ENCODE measurements around the gene TRERF1. TPM values are rescaled to one million over a fixed set of nuclear protein-coding genes. Genes with fewer than 3 reads are reported as not detected.

The TRERF1 gene
- total and polyA plus RNA-seq, 2 of the 4 experiments (the other 2 are of a cell fraction), result 6.3 to 9.9 TPM

DNA sequence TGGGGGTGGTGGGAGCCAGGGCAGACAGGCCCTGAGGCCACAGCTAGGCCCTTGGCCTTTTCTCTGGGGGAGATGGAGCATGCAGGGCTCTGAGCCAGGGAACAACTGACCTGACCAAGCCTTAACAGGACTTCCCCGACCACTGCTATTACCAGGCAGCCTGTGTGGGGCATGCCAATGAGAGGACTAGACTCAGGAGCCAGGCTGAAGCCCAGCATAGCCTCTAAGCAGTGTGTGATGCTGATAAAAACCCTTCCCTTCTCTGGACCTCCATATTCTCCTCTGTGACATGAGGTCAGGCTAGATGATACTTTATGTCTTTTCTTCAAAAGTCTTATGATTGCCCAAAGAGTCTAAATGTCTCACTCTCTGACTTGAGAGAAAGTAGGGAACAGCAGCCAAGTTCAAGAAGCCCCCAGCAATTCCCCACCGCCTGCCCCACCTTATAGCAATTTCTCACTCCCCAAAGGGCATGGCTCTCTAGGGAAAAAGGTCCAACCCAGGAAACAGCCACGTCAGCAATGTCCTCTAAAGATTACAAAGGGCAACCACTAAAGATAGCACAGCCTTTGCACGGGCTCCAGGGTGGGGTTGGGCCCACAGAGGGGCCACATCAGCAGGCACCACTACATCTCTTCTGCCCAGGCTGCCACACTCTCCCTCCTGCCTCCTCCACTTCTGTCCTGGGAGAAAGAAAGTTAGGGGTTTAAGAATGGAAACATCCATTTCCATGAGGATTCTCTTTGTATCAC, 71.3 kb downstream of the TRERF1 start:
- no peak for DNase-seq
- H2BK15ac ChIP-seq (ENCODE audit: low read depth, low read length), result no peak overlapping the region
- no peak overlapping the region for H3K9ac ChIP-seq (ENCODE audit: low read depth, low read length)
- peaks cover 38% of the 10 kb centered on the region; the same call in 1 of the 2 replicates for H4K20me1 ChIP-seq (ENCODE audit: insufficient read depth, low read length)
- peaks cover 32% of the 10 kb centered on the region for H3K9me1 ChIP-seq (ENCODE audit: insufficient read depth, low read length)
- no peak overlapping the region for H2BK5ac ChIP-seq (ENCODE audit: low read depth, low read length, poor library complexity, severe bottlenecking)
- H3K27ac ChIP-seq (ENCODE audit: insufficient read depth, low read length), result no peak overlapping the region
- no peak for ATAC-seq (ENCODE audit: low read depth)
- no peaks in the 10 kb centered on the region for H3K36me3 ChIP-seq (ENCODE audit: control insufficient read depth, insufficient read depth, low read length)
- no peaks in the 10 kb centered on the region for H3K27me3 ChIP-seq (ENCODE audit: control insufficient read depth, insufficient read depth, low read length)
- POLR2A ChIA-PET (ENCODE audit: unreplicated experiment), result no interaction called here
- no peak overlapping the region for H3K4me3 ChIP-seq (ENCODE audit: insufficient read depth, low read depth, low read length)
- H2AK9ac ChIP-seq (replicated peaks; ENCODE audit: low read depth, low read length, poor library complexity), result no peak overlapping the region
- no peak overlapping the region for H2BK120ac ChIP-seq (ENCODE audit: low read depth, low read length)
- dilution Hi-C loops (cut with HindIII; ENCODE audit: low sequenced_read_pairs, unreplicated experiment), result no loop called here
- no peak overlapping the region for H4K91ac ChIP-seq (ENCODE audit: insufficient read depth, low read depth, low read length)
- in situ Hi-C loops (cut with MboI; ENCODE audit: low sequenced_read_pairs), result no loop called here
- no peak overlapping the region for H4K5ac ChIP-seq (ENCODE audit: low read depth, low read length)
- H3K79me1 ChIP-seq (ENCODE audit: low read depth in 1 of 2, low read length in 2 of 2), result peaks cover 33 to 84% of the 10 kb centered on the region in 2 experiments
- H3K4me2 ChIP-seq (ENCODE audit: low read depth, low read length), result no peak overlapping the region
- CTCF ChIA-PET, result no interaction called here
- no peaks in the 10 kb centered on the region for H3K4me1 ChIP-seq (ENCODE audit: control insufficient read depth, insufficient read depth, low read length)
- 0 out of 2 replicates have a peak overlapping the region, but pooled peaks have one; percentile 12 for H3K23ac ChIP-seq (ENCODE audit: low read depth, low read length)
- intact Hi-C loops (cut with micrococcal nuclease), result no loop called here
- no peak overlapping the region for H4K8ac ChIP-seq (ENCODE audit: low read depth in 2 of 2, low read length in 2 of 2)
- no peak overlapping the region for H2AFZ ChIP-seq (replicated peaks; ENCODE audit: low read length, poor library complexity)
- BruUV-seq (replicated peaks), result no TSS peak
- no peak overlapping the region for H2BK20ac ChIP-seq (ENCODE audit: low read depth, low read length)
- H3K18ac ChIP-seq (ENCODE audit: low read depth, low read length), result no peak overlapping the region
- no peak overlapping the region for H3K4ac ChIP-seq (ENCODE audit: low read depth, low read length)
- H3K9me3 ChIP-seq (ENCODE audit: control insufficient read depth, insufficient read depth, low read length), result no peaks in the 10 kb centered on the region
- H3K14ac ChIP-seq (replicated peaks; ENCODE audit: low read depth, low read length), result no peak overlapping the region
- H2AK5ac ChIP-seq (ENCODE audit: low read depth, low read length), result no peak overlapping the region
- TF ChIP-seq USF2 (IDR thresholded peaks at IDR 0.05; ENCODE audit: low read depth, low read length) (no peak), MAFK (IDR thresholded peaks at IDR 0.05; ENCODE audit: low read depth, low read length) (peak; percentile 32; the same call in 1 of the 2 replicates)
- no CpG with 5 or more reads among the region's 4 CpGs for WGBS, 2 experiments (ENCODE audit: extremely low coverage in 2 of 2, insufficient read length in 1 of 2)
- H3K56ac ChIP-seq (ENCODE audit: extremely low read depth, insufficient read depth, low read length), result no peak overlapping the region

All from IMR-90 (cell line).